ENCODE measurements around the gene SPPL3.

The SPPL3 gene

GRCh38 chr12:120767071-120768024 is 136.8 kb downstream of the SPPL3 start:
- peaks cover 26% of the 10 kb centered on the region for H3K36me3 ChIP-seq (ENCODE audit: control insufficient read depth, insufficient read depth, low read length)
- H3K4me3 ChIP-seq (replicated peaks; ENCODE audit: low read depth, low read length): no peak overlapping the region
- TF ChIP-seq CTCF (IDR thresholded peaks at IDR 0.05; ENCODE audit: insufficient read depth, low read length, poor library complexity, severe bottlenecking): peak; percentile 9
- no peaks in the 10 kb centered on the region for H3K27me3 ChIP-seq (replicated peaks; ENCODE audit: control insufficient read depth, insufficient read depth, low read length)
- DNase-seq (ENCODE audit: extremely low read depth, insufficient read length): no peak

GRCh38 chr12:120766566-120766965 is 137.6 kb downstream of the SPPL3 start:
- no peak overlapping the region for H3K4me3 ChIP-seq (replicated peaks; ENCODE audit: low read depth, low read length)
- no peaks in the 10 kb centered on the region for H3K27me3 ChIP-seq (replicated peaks; ENCODE audit: control insufficient read depth, insufficient read depth, low read length)
- DNase-seq (ENCODE audit: extremely low read depth, insufficient read length): no peak
- no peak for TF ChIP-seq CTCF (IDR thresholded peaks at IDR 0.05; ENCODE audit: insufficient read depth, low read length, poor library complexity, severe bottlenecking)
- H3K36me3 ChIP-seq (ENCODE audit: control insufficient read depth, insufficient read depth, low read length): peaks cover 26% of the 10 kb centered on the region

- peaks cover 28% of the 10 kb centered on the region for H3K36me3 ChIP-seq (ENCODE audit: control insufficient read depth, insufficient read depth, low read length)
- H3K27me3 ChIP-seq (replicated peaks; ENCODE audit: control insufficient read depth, insufficient read depth, low read length): no peaks in the 10 kb centered on the region
- no peak overlapping the region for H3K4me3 ChIP-seq (replicated peaks; ENCODE audit: low read depth, low read length)
- no peak for TF ChIP-seq CTCF (IDR thresholded peaks at IDR 0.05; ENCODE audit: insufficient read depth, low read length, poor library complexity, severe bottlenecking)
- no peak for DNase-seq (ENCODE audit: extremely low read depth, insufficient read length)
Observed at GRCh38 chr12:120764816-120765215, 139.3 kb downstream of the SPPL3 start.

- H3K27me3 ChIP-seq (replicated peaks; ENCODE audit: control insufficient read depth, insufficient read depth, low read length): no peaks in the 10 kb centered on the region
- no peak for DNase-seq (ENCODE audit: extremely low read depth, insufficient read length)
- no peak overlapping the region for H3K4me3 ChIP-seq (replicated peaks; ENCODE audit: low read depth, low read length)
- no peak for TF ChIP-seq CTCF (IDR thresholded peaks at IDR 0.05; ENCODE audit: insufficient read depth, low read length, poor library complexity, severe bottlenecking)
- H3K36me3 ChIP-seq (ENCODE audit: control insufficient read depth, insufficient read depth, low read length): peaks cover 27% of the 10 kb centered on the region
Observed at GRCh38 chr12:120763250-120763649, 140.9 kb downstream of the SPPL3 start.

- no peak for DNase-seq (ENCODE audit: extremely low read depth, insufficient read length)
- H3K4me3 ChIP-seq (replicated peaks; ENCODE audit: low read depth, low read length): no peak overlapping the region
- TF ChIP-seq CTCF (IDR thresholded peaks at IDR 0.05; ENCODE audit: insufficient read depth, low read length, poor library complexity, severe bottlenecking): no peak
- H3K36me3 ChIP-seq (ENCODE audit: control insufficient read depth, insufficient read depth, low read length): peaks cover 25% of the 10 kb centered on the region
- no peaks in the 10 kb centered on the region for H3K27me3 ChIP-seq (replicated peaks; ENCODE audit: control insufficient read depth, insufficient read depth, low read length)
Observed at GRCh38 chr12:120762086-120762485, 142.1 kb downstream of the SPPL3 start.
